Ishikawa (cell line): ENCODE results near the gene LCN1.
A peak's percentile ranks its signal among the peaks of the same experiment; 100 is the strongest.

Experiments
- CEBPB ChIP-seq: IDR thresholded peaks from 2 replicates; pipeline ENCODE4 v1.6.1; 2012
- CREB1 ChIP-seq: IDR thresholded peaks from 2 replicates; pipeline ENCODE4 v1.6.1; 2012; ENCODE audit warnings: low read depth
- EP300 ChIP-seq: IDR thresholded peaks from 2 replicates; pipeline ENCODE4 v1.6.1; 2012; ENCODE audit warnings: borderline replicate concordance
- MAX ChIP-seq: IDR thresholded peaks from 2 replicates; pipeline ENCODE4 v1.6.1; 2012
- RAD21 ChIP-seq: IDR thresholded peaks from 2 replicates; pipeline ENCODE4 v1.6.1; 2012; ENCODE audit warnings: low read depth
- TAF1 ChIP-seq: IDR thresholded peaks from 2 replicates; pipeline ENCODE4 v1.6.1; 2012; ENCODE audit warnings: low read depth, mild to moderate bottlenecking
- TEAD4 ChIP-seq: IDR thresholded peaks from 2 replicates; pipeline ENCODE4 v1.6.1; 2012
- YY1 ChIP-seq: IDR thresholded peaks from 2 replicates; pipeline ENCODE4 v1.6.1; 2012; ENCODE audit warnings: low read depth
- TF ChIP-seq, protein P1 (sequence below): IDR thresholded peaks from 2 replicates; pipeline ENCODE4 v1.6.1; 2012
- TF ChIP-seq, protein P2 (sequence below): IDR thresholded peaks from 2 replicates; pipeline ENCODE4 v1.6.1; 2012; ENCODE audit warnings: low read depth, mild to moderate bottlenecking

GRCh38 chr9:135499326-135500070, 21.7 kb upstream of the LCN1 start:
- TF ChIP-seq YY1 (peak; percentile 88), TAF1 (peak; percentile 54; the same call in 1 of the 2 replicates), CREB1 (no peak), CEBPB (no peak), EP300 (no peak), RAD21 (no peak), TEAD4 (no peak), MAX (peak; percentile 83)
- TF ChIP-seq, protein P1, sequence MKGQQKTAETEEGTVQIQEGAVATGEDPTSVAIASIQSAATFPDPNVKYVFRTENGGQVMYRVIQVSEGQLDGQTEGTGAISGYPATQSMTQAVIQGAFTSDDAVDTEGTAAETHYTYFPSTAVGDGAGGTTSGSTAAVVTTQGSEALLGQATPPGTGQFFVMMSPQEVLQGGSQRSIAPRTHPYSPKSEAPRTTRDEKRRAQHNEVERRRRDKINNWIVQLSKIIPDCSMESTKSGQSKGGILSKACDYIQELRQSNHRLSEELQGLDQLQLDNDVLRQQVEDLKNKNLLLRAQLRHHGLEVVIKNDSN: peak; percentile 99
- TF ChIP-seq, protein P2, sequence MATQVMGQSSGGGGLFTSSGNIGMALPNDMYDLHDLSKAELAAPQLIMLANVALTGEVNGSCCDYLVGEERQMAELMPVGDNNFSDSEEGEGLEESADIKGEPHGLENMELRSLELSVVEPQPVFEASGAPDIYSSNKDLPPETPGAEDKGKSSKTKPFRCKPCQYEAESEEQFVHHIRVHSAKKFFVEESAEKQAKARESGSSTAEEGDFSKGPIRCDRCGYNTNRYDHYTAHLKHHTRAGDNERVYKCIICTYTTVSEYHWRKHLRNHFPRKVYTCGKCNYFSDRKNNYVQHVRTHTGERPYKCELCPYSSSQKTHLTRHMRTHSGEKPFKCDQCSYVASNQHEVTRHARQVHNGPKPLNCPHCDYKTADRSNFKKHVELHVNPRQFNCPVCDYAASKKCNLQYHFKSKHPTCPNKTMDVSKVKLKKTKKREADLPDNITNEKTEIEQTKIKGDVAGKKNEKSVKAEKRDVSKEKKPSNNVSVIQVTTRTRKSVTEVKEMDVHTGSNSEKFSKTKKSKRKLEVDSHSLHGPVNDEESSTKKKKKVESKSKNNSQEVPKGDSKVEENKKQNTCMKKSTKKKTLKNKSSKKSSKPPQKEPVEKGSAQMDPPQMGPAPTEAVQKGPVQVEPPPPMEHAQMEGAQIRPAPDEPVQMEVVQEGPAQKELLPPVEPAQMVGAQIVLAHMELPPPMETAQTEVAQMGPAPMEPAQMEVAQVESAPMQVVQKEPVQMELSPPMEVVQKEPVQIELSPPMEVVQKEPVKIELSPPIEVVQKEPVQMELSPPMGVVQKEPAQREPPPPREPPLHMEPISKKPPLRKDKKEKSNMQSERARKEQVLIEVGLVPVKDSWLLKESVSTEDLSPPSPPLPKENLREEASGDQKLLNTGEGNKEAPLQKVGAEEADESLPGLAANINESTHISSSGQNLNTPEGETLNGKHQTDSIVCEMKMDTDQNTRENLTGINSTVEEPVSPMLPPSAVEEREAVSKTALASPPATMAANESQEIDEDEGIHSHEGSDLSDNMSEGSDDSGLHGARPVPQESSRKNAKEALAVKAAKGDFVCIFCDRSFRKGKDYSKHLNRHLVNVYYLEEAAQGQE: no peak
